HCT116 (cell line): ENCODE measurements around the gene ZBTB17. TPM values are rescaled to one million over a fixed set of nuclear protein-coding genes. Genes with fewer than 3 reads are reported as not detected.
"Not testable (repeated sequence)": the region's sequence is repeated elsewhere in the genome, so short reads cannot be mapped to it uniquely, and the experiment has no call there.

Experiments used
- ATAC-seq: fragments of 200-7000 bp; cut with Tn5 transposase; 2 replicates; pipeline ENCODE4 v1.9.1; 2020; ENCODE audit warnings: mild to moderate bottlenecking, moderate library complexity
- BruUV-seq: library from RNA; stranded (reverse); fragments of 400-500 nt; replicated peaks from 2 replicates; lab custom pipeline; 2021; lab: Mats Ljungman, UMichigan
- CTCF ChIA-PET: fragments of 300-600 bp; sonication (Branson Sonifier 250); formaldehyde crosslinking; loops from one replicate; lab custom pipeline; 2021; ENCODE audit warnings: antibody characterized with exemption; lab: Charles Lee
- POLR2A ChIA-PET: fragments of 300-600, 350-600 bp; sonication (Branson Sonifier 250); formaldehyde crosslinking; loops from one replicate; lab custom pipeline; 2021; ENCODE audit warnings: antibody characterized with exemption; lab: Charles Lee
- RAD21 ChIA-PET, 2 experiments: fragments of 300-600 bp; sonication (Branson Sonifier 250); formaldehyde crosslinking; loops; one replicate each; lab custom pipeline; 2023; ENCODE audit warnings: low total read pairs in 2 of 2; ENCODE audit not compliant: uncharacterized antibody in 2 of 2, unreplicated experiment in 2 of 2, low non-redundant PET in 1 of 2; lab: Charles Lee
- DNase-seq: peaks from one replicate; pipeline ENCODE4 v3.0.0-alpha.2; 2010; ENCODE audit warnings: low read depth, low spot score
- H2AFZ ChIP-seq: fragments of 200-600 bp; shearing (Covaris generic), sonication (generic); 2 replicates; pipeline ENCODE4 v1.6.1; 2017; ENCODE audit warnings: low read depth, mixed run types, mixed read lengths, antibody characterized with exemption, low read length; ENCODE audit not compliant: poor library complexity, severe bottlenecking
- H3K27ac ChIP-seq: 2 replicates; pipeline ENCODE4 v1.5.1; 2012; ENCODE audit warnings: low read depth, low read length
- H3K27me3 ChIP-seq: fragments of 200-600 bp; sonication (generic); 2 replicates; pipeline ENCODE4 v1.6.1; 2016; ENCODE audit warnings: mixed run types, low read length, mixed read lengths; ENCODE audit not compliant: insufficient read depth
- H3K36me3 ChIP-seq, 2 experiments: fragments of 200-500 bp in 1 of 2; fragments of 200-600 bp in 1 of 2; sonication (Bioruptor generic) in 1 of 2; sonication (generic) in 1 of 2; 2 replicates each; pipeline versions ENCODE4 v1.5.1 to v1.6.1; 2014 to 2016; ENCODE audit warnings: low read length in 2 of 2, inconsistent platforms in 1 of 2, mixed read lengths in 1 of 2, mixed run types in 1 of 2; ENCODE audit not compliant: insufficient read depth in 2 of 2, control insufficient read depth in 1 of 2
- H3K4me1 ChIP-seq, 2 experiments: fragments of 200-600 bp in 1 of 2; sonication (generic) in 1 of 2; 2 replicates each; pipeline versions ENCODE4 v1.5.1 to v1.6.1; 2012 to 2017; ENCODE audit warnings: low read length in 2 of 2, inconsistent platforms in 1 of 2, mild to moderate bottlenecking in 1 of 2, mixed read lengths in 1 of 2, mixed run types in 1 of 2, moderate library complexity in 1 of 2; ENCODE audit not compliant: insufficient read depth in 2 of 2, control insufficient read depth in 1 of 2
- H3K4me2 ChIP-seq: fragments of 200-600 bp; sonication (generic); 2 replicates; pipeline ENCODE4 v1.6.1; 2017; ENCODE audit warnings: mixed run types, low read length, mixed read lengths
- H3K4me3 ChIP-seq, 2 experiments: fragments of 200-600 bp in 1 of 2; sonication (generic) in 1 of 2; replicated peaks in 1 of 2; 2 replicates each; pipeline ENCODE4 v1.5.1; 2011 to 2016; ENCODE audit warnings: low read length in 2 of 2, control low read depth in 1 of 2, low read depth in 1 of 2, mild to moderate bottlenecking in 1 of 2, mixed read lengths in 1 of 2, mixed run types in 1 of 2
- H3K79me2 ChIP-seq: fragments of 200-600 bp; sonication (generic); 2 replicates; pipeline ENCODE4 v1.6.1; 2017; ENCODE audit warnings: mild to moderate bottlenecking, mixed run types, low read length, moderate library complexity, mixed read lengths; ENCODE audit not compliant: insufficient read depth
- H3K9ac ChIP-seq: fragments of 200-600 bp; sonication (generic); 2 replicates; pipeline ENCODE4 v1.6.1; 2016; ENCODE audit warnings: low read length, mixed read lengths
- H3K9me2 ChIP-seq: fragments of 200-600 bp; sonication (generic), shearing (Covaris generic); 2 replicates; pipeline ENCODE4 v1.6.1; 2017; ENCODE audit warnings: mixed run types, mild to moderate bottlenecking, moderate library complexity; ENCODE audit not compliant: insufficient read depth
- H3K9me3 ChIP-seq, 2 experiments: fragments of 200-500 bp in 1 of 2; fragments of 200-600 bp in 1 of 2; sonication (Bioruptor generic) in 1 of 2; sonication (generic) in 1 of 2; 2 replicates each; pipeline ENCODE4 v1.6.1; 2014 to 2017; ENCODE audit warnings: low read length in 2 of 2, mixed read lengths in 2 of 2, inconsistent platforms in 1 of 2, low read depth in 1 of 2, mild to moderate bottlenecking in 1 of 2, mixed run types in 1 of 2, moderate library complexity in 1 of 2; ENCODE audit not compliant: control insufficient read depth in 1 of 2, insufficient read depth in 1 of 2
- H4K20me1 ChIP-seq: fragments of 200-600 bp; sonication (generic), shearing (Covaris generic); 2 replicates; pipeline ENCODE4 v1.6.1; 2017; ENCODE audit warnings: mixed run types, mild to moderate bottlenecking, moderate library complexity; ENCODE audit not compliant: insufficient read depth
- EZH2 ChIP-seq: fragments of 200-600 bp; sonication (generic); IDR thresholded peaks from 2 replicates; pipeline ENCODE4 v1.6.1; 2017; ENCODE audit warnings: antibody characterized with exemption, mixed run types
- intact Hi-C: fragments of 100-400 bp; cut with micrococcal nuclease; formaldehyde crosslinking; loops from 2 replicates; pipeline ENCODE4 v1.10.0; 2022
- total RNA-seq: library from RNA; stranded (reverse); gene quantifications from one replicate; pipeline ENCODE4 v1.2.1, GENCODE V29; 2021; ENCODE audit not compliant: unreplicated experiment

Gene ZBTB17
- total RNA-seq, 1 experiment from 2014 or later, result 31.6 TPM

DNA sequence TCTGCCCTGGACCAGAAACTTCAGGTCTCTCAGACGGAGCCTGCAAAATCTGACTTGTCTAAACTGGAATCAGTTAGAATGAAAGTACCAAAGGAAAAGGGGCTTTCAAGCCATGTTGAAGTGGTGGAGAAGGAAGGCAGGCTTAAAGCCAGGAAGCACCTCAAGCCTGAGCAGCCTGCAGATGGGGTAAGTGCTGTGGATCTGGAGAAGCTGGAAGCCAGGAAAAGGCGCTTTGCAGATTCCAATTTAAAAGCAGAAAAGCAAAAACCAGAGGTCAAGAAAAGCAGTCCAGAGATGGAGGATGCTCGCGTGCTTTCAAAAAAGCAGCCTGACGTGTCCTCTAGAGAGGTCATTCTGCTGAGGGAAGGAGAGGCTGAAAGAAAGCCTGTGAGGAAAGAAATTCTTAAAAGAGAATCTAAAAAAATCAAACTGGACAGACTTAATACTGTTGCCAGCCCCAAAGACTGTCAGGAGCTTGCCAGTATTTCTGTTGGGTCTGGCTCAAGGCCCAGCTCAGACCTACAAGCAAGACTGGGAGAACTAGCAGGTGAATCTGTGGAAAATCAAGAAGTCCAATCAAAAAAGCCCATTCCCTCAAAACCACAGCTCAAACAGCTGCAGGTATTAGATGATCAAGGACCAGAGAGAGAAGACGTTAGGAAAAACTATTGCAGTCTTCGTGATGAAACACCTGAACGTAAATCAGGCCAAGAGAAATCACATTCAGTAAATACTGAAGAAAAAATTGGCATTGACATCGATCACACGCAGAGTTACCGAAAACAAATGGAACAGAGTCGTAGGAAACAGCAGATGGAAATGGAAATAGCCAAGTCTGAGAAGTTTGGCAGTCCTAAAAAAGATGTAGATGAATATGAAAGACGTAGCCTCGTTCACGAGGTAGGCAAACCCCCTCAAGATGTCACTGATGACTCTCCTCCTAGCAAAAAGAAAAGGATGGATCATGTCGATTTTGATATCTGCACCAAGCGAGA, 46.6 kb downstream of the ZBTB17 start:
- Histone ChIP-seq H3K27me3 (no peaks in the 10 kb centered on the region), H3K9me3 (no peaks in the 10 kb centered on the region), H3K4me1 (peaks cover 0 to 4% of the 10 kb centered on the region in 2 experiments; a peak in 1 of 4 replicates), H3K27ac (no peak overlapping the region), H3K4me3 (no peak overlapping the region), H4K20me1 (no peaks in the 10 kb centered on the region), H2AFZ (no peak overlapping the region), H3K9me2 (no peaks in the 10 kb centered on the region), H3K4me2 (no peak overlapping the region), H3K9ac (no peak overlapping the region), H3K79me2 (peaks cover 51% of the 10 kb centered on the region), H3K36me3 (peaks cover 41 to 60% of the 10 kb centered on the region in 2 experiments)
- ChIA-PET RAD21 (no interaction called here), CTCF (no interaction called here), POLR2A (no interaction called here)
- intact Hi-C loops, result no loop called here
- DNase-seq, result no peak
- no peak for TF ChIP-seq EZH2
- no TSS peak for BruUV-seq
- ATAC-seq, result no peak

DNA sequence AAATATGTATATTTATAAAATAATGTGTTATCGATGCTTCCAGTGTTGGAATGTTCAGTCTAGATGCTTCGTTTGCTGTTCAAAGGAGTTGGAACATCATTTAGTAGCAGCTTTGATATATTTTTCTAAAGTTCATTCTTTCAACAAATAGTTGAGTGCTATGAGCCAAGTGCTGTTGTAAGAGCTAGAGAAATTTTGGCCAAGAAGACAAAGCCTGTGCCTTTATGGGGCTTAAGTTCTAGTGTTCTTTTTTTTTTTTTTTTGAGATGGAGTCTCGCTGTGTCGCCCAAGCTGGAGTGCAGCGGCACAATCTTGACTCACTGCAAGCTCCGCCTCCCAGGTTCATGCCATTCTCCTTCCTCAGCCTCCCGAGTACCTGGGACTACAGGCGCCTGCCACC, 49.5 kb downstream of the ZBTB17 start:
- H3K9me3 ChIP-seq, ATAC-seq, H3K4me3 ChIP-seq, RAD21 ChIA-PET, DNase-seq, H4K20me1 ChIP-seq, CTCF ChIA-PET, H3K9me2 ChIP-seq, H3K9ac ChIP-seq, H3K4me2 ChIP-seq, H3K27me3 ChIP-seq, BruUV-seq, POLR2A ChIA-PET, intact Hi-C loops, H2AFZ ChIP-seq, H3K27ac ChIP-seq: not testable (repeated sequence)
- Histone ChIP-seq H3K36me3 (peaks cover 41 to 53% of the 10 kb centered on the region in 2 experiments), H3K4me1 (peaks cover 0 to 16% of the 10 kb centered on the region in 2 experiments; a peak in 1 of 4 replicates), H3K79me2 (peaks cover 60% of the 10 kb centered on the region)
